B cell (primary cell): ENCODE data around the gene DACT2.

Experiments
- EZH2 ChIP-seq: IDR thresholded peaks from 2 replicates; pipeline ENCODE4 v1.6.1; 2012; ENCODE audit warnings: borderline replicate concordance, low read depth, mild to moderate bottlenecking, moderate library complexity, low read length; ENCODE audit not compliant: insufficient read depth, poor library complexity, severe bottlenecking
- TF ChIP-seq, protein P1 (sequence below): fragments of 200-600 bp; IDR thresholded peaks from one replicate; pipeline ENCODE4 v1.8.0; 2022; ENCODE audit warnings: antibody characterized with exemption, mild to moderate bottlenecking

- TF ChIP-seq, protein P1, sequence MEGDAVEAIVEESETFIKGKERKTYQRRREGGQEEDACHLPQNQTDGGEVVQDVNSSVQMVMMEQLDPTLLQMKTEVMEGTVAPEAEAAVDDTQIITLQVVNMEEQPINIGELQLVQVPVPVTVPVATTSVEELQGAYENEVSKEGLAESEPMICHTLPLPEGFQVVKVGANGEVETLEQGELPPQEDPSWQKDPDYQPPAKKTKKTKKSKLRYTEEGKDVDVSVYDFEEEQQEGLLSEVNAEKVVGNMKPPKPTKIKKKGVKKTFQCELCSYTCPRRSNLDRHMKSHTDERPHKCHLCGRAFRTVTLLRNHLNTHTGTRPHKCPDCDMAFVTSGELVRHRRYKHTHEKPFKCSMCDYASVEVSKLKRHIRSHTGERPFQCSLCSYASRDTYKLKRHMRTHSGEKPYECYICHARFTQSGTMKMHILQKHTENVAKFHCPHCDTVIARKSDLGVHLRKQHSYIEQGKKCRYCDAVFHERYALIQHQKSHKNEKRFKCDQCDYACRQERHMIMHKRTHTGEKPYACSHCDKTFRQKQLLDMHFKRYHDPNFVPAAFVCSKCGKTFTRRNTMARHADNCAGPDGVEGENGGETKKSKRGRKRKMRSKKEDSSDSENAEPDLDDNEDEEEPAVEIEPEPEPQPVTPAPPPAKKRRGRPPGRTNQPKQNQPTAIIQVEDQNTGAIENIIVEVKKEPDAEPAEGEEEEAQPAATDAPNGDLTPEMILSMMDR = no peak
- TF ChIP-seq EZH2 = no peak
These were observed 62.6 kb downstream of the DACT2 start for GRCh38 chr6:168256940-168257339.
